Mesendoderm (in vitro differentiated cells): ENCODE measurements around the gene ARAP2.

Experiments used
- DNase-seq: peaks from one replicate; pipeline ENCODE4 v3.0.0; 2013
- H2AK5ac ChIP-seq: 2 replicates; pipeline ENCODE4 v1.6.1; 2013; ENCODE audit warnings: low read length, inconsistent platforms
- H2BK120ac ChIP-seq: 2 replicates; pipeline ENCODE4 v1.6.1; 2013; ENCODE audit warnings: low read depth, mild to moderate bottlenecking, low read length, moderate library complexity, mixed read lengths
- H2BK15ac ChIP-seq: replicated peaks from 2 replicates; pipeline ENCODE4 v1.6.1; 2013; ENCODE audit warnings: low read depth, mild to moderate bottlenecking, moderate library complexity
- H2BK5ac ChIP-seq: 2 replicates; pipeline ENCODE4 v1.6.1; 2013; ENCODE audit warnings: low read length, inconsistent platforms
- H3K18ac ChIP-seq: 2 replicates; pipeline ENCODE4 v1.6.1; 2013; ENCODE audit warnings: mild to moderate bottlenecking, low read length, mixed read lengths
- H3K23ac ChIP-seq: one replicate; pipeline ENCODE4 v1.6.1; 2013; ENCODE audit warnings: low read length
- H3K27ac ChIP-seq: 2 replicates; pipeline ENCODE4 v1.5.1; 2013; ENCODE audit warnings: low read depth, mild to moderate bottlenecking, inconsistent platforms, low read length, moderate library complexity
- H3K27me3 ChIP-seq: 2 replicates; pipeline ENCODE4 v1.6.1; 2013; ENCODE audit warnings: low read length, control low read depth, mild to moderate bottlenecking, inconsistent platforms; ENCODE audit not compliant: insufficient read depth, poor library complexity
- H3K36me3 ChIP-seq: 2 replicates; pipeline ENCODE4 v1.6.1; 2013; ENCODE audit warnings: low read length, inconsistent platforms; ENCODE audit not compliant: control insufficient read depth, insufficient read depth
- H3K4ac ChIP-seq: one replicate; pipeline ENCODE4 v1.6.1; 2013; ENCODE audit warnings: low read depth, mild to moderate bottlenecking, low read length, moderate library complexity
- H3K4me1 ChIP-seq: 2 replicates; pipeline ENCODE4 v1.6.1; 2013; ENCODE audit warnings: low read depth, low read length, inconsistent platforms; ENCODE audit not compliant: control insufficient read depth
- H3K4me2 ChIP-seq: 2 replicates; pipeline ENCODE4 v1.6.1; 2013; ENCODE audit warnings: low read length
- H3K4me3 ChIP-seq: 2 replicates; pipeline ENCODE4 v1.5.1; 2013; ENCODE audit warnings: mild to moderate bottlenecking, low read length
- H3K56ac ChIP-seq: one replicate; pipeline ENCODE4 v1.6.1; 2013; ENCODE audit warnings: low read length
- H3K79me1 ChIP-seq: 2 replicates; pipeline ENCODE4 v1.6.1; 2013; ENCODE audit warnings: low read length, inconsistent platforms
- H3K79me2 ChIP-seq: 2 replicates; pipeline ENCODE4 v1.6.1; 2013; ENCODE audit warnings: mild to moderate bottlenecking, low read length; ENCODE audit not compliant: control insufficient read depth, insufficient read depth
- H3K9ac ChIP-seq: 2 replicates; pipeline ENCODE4 v1.6.1; 2013; ENCODE audit warnings: low read length, inconsistent platforms
- H4K5ac ChIP-seq: one replicate; pipeline ENCODE4 v1.6.1; 2013; ENCODE audit warnings: low read length
- H4K8ac ChIP-seq: one replicate; pipeline ENCODE4 v1.6.1; 2013; ENCODE audit warnings: low read depth, mild to moderate bottlenecking, control low read depth, low read length, moderate library complexity
- WGBS: extraction: QIAGEN DNeasy Blood & Tissue Kit; methylation state at CpG from one replicate; pipeline ENCODE4 v1.1.7; 2013; ENCODE audit warnings: low lambda C conversion rate, missing lambda C conversion rate; ENCODE audit not compliant: insufficient coverage; ENCODE audit errors: extremely low coverage; 5-methylcytosine and 5-hydroxymethylcytosine counted together

Gene ARAP2

GRCh38 chr4:36123906-36124305, 120.4 kb downstream of the ARAP2 start:
- Histone ChIP-seq H4K8ac (no peak overlapping the region), H3K79me2 (no peaks in the 10 kb centered on the region), H3K18ac (no peak overlapping the region), H3K4me2 (no peak overlapping the region), H3K4me3 (no peak overlapping the region), H3K36me3 (no peaks in the 10 kb centered on the region), H3K4me1 (no peaks in the 10 kb centered on the region), H2AK5ac (no peak overlapping the region), H3K9ac (no peak overlapping the region), H2BK5ac (no peak overlapping the region), H4K5ac (no peak overlapping the region), H3K23ac (no peak overlapping the region), H2BK15ac (no peak overlapping the region), H3K4ac (no peak overlapping the region), H3K27me3 (no peaks in the 10 kb centered on the region), H2BK120ac (no peak overlapping the region), H3K79me1 (no peaks in the 10 kb centered on the region), H3K27ac (no peak overlapping the region), H3K56ac (no peak overlapping the region)
- no peak for DNase-seq
- no CpG with 5 or more reads among the region's 1 CpG for WGBS

GRCh38 chr4:36115312-36115711, 129.0 kb downstream of the ARAP2 start:
- Histone ChIP-seq H3K9ac (no peak overlapping the region), H3K27ac (no peak overlapping the region), H3K4ac (no peak overlapping the region), H2BK15ac (no peak overlapping the region), H2AK5ac (no peak overlapping the region), H3K79me2 (no peaks in the 10 kb centered on the region), H3K18ac (no peak overlapping the region), H3K4me1 (no peaks in the 10 kb centered on the region), H3K36me3 (no peaks in the 10 kb centered on the region), H2BK120ac (no peak overlapping the region), H4K8ac (no peak overlapping the region), H3K4me2 (no peak overlapping the region), H3K79me1 (no peaks in the 10 kb centered on the region), H3K56ac (no peak overlapping the region), H3K4me3 (no peak overlapping the region), H3K27me3 (no peaks in the 10 kb centered on the region), H2BK5ac (no peak overlapping the region), H4K5ac (no peak overlapping the region), H3K23ac (no peak overlapping the region)
- no CpG with 5 or more reads among the region's 3 CpGs for WGBS
- DNase-seq: no peak

- H3K27ac ChIP-seq: no peak overlapping the region
- H3K79me2 ChIP-seq: no peaks in the 10 kb centered on the region
- DNase-seq: no peak
- no peak overlapping the region for H3K23ac ChIP-seq
- no peak overlapping the region for H2AK5ac ChIP-seq
- H3K4me2 ChIP-seq: no peak overlapping the region
- H3K79me1 ChIP-seq: no peaks in the 10 kb centered on the region
- no peaks in the 10 kb centered on the region for H3K36me3 ChIP-seq
- H4K8ac ChIP-seq: no peak overlapping the region
- no peak overlapping the region for H3K18ac ChIP-seq
- no peaks in the 10 kb centered on the region for H3K27me3 ChIP-seq
- no peak overlapping the region for H3K4ac ChIP-seq
- H2BK15ac ChIP-seq: no peak overlapping the region
- no peaks in the 10 kb centered on the region for H3K4me1 ChIP-seq
- no peak overlapping the region for H2BK120ac ChIP-seq
- no peak overlapping the region for H2BK5ac ChIP-seq
- H3K9ac ChIP-seq: no peak overlapping the region
- no peak overlapping the region for H3K4me3 ChIP-seq
- H3K56ac ChIP-seq: no peak overlapping the region
- no peak overlapping the region for H4K5ac ChIP-seq
Observed at GRCh38 chr4:36111172-36111571, 133.1 kb downstream of the ARAP2 start.

GRCh38 chr4:36099509-36099908, 144.8 kb downstream of the ARAP2 start:
- Histone ChIP-seq H2BK15ac (no peak overlapping the region), H3K56ac (no peak overlapping the region), H3K27ac (no peak overlapping the region), H3K4me3 (no peak overlapping the region), H3K79me1 (no peaks in the 10 kb centered on the region), H2AK5ac (no peak overlapping the region), H3K4me1 (no peaks in the 10 kb centered on the region), H3K18ac (no peak overlapping the region), H4K5ac (no peak overlapping the region), H4K8ac (no peak overlapping the region), H3K9ac (no peak overlapping the region), H3K27me3 (no peaks in the 10 kb centered on the region), H3K4ac (no peak overlapping the region), H3K4me2 (no peak overlapping the region), H3K23ac (no peak overlapping the region), H3K36me3 (no peaks in the 10 kb centered on the region), H2BK120ac (no peak overlapping the region), H3K79me2 (no peaks in the 10 kb centered on the region), H2BK5ac (no peak overlapping the region)
- no peak for DNase-seq
- WGBS: no CpG with 5 or more reads among the region's 3 CpGs

- Histone ChIP-seq H2AK5ac (no peak overlapping the region), H3K4me3 (no peak overlapping the region), H3K27me3 (no peaks in the 10 kb centered on the region), H3K9ac (no peak overlapping the region), H3K18ac (no peak overlapping the region), H2BK15ac (no peak overlapping the region), H2BK120ac (no peak overlapping the region), H3K79me1 (no peaks in the 10 kb centered on the region), H3K27ac (no peak overlapping the region), H3K4ac (no peak overlapping the region), H3K79me2 (no peaks in the 10 kb centered on the region), H3K23ac (no peak overlapping the region), H4K8ac (no peak overlapping the region), H4K5ac (no peak overlapping the region), H3K56ac (no peak overlapping the region), H3K4me2 (no peak overlapping the region), H3K36me3 (no peaks in the 10 kb centered on the region), H3K4me1 (no peaks in the 10 kb centered on the region), H2BK5ac (no peak overlapping the region)
- no CpG with 5 or more reads among the region's 2 CpGs for WGBS
- DNase-seq: no peak
Observed at GRCh38 chr4:36094995-36095394, 149.3 kb downstream of the ARAP2 start.

GRCh38 chr4:36091997-36092396, 152.3 kb downstream of the ARAP2 start:
- no peak overlapping the region for H3K18ac ChIP-seq
- no peak overlapping the region for H2BK120ac ChIP-seq
- no peak overlapping the region for H3K4me2 ChIP-seq
- no peak overlapping the region for H2AK5ac ChIP-seq
- H3K79me1 ChIP-seq: no peaks in the 10 kb centered on the region
- no peak overlapping the region for H3K4ac ChIP-seq
- H2BK5ac ChIP-seq: no peak overlapping the region
- H3K27ac ChIP-seq: no peak overlapping the region
- no peaks in the 10 kb centered on the region for H3K27me3 ChIP-seq
- no peak overlapping the region for H4K8ac ChIP-seq
- no peak overlapping the region for H2BK15ac ChIP-seq
- no peak overlapping the region for H4K5ac ChIP-seq
- H3K56ac ChIP-seq: no peak overlapping the region
- DNase-seq: no peak
- no CpG with 5 or more reads among the region's 9 CpGs for WGBS
- H3K4me1 ChIP-seq: no peaks in the 10 kb centered on the region
- no peaks in the 10 kb centered on the region for H3K36me3 ChIP-seq
- no peak overlapping the region for H3K23ac ChIP-seq
- H3K9ac ChIP-seq: no peak overlapping the region
- H3K79me2 ChIP-seq: no peaks in the 10 kb centered on the region
- no peak overlapping the region for H3K4me3 ChIP-seq
